ENCODE measurements around the gene PRDM7.

Gene PRDM7

GRCh38 chr16:90048347-90048722, 28.8 kb downstream of the PRDM7 start:
- no peak for DNase-seq (ENCODE audit: extremely low read depth, insufficient read length)
- H3K27me3 ChIP-seq (replicated peaks; ENCODE audit: control insufficient read depth, insufficient read depth, low read length) = no peaks in the 10 kb centered on the region
- H3K36me3 ChIP-seq (ENCODE audit: control insufficient read depth, insufficient read depth, low read length) = no peaks in the 10 kb centered on the region
- TF ChIP-seq, protein P1, sequence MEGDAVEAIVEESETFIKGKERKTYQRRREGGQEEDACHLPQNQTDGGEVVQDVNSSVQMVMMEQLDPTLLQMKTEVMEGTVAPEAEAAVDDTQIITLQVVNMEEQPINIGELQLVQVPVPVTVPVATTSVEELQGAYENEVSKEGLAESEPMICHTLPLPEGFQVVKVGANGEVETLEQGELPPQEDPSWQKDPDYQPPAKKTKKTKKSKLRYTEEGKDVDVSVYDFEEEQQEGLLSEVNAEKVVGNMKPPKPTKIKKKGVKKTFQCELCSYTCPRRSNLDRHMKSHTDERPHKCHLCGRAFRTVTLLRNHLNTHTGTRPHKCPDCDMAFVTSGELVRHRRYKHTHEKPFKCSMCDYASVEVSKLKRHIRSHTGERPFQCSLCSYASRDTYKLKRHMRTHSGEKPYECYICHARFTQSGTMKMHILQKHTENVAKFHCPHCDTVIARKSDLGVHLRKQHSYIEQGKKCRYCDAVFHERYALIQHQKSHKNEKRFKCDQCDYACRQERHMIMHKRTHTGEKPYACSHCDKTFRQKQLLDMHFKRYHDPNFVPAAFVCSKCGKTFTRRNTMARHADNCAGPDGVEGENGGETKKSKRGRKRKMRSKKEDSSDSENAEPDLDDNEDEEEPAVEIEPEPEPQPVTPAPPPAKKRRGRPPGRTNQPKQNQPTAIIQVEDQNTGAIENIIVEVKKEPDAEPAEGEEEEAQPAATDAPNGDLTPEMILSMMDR (IDR thresholded peaks at IDR 0.05; ENCODE audit: insufficient read depth, low read length, poor library complexity, severe bottlenecking) = no peak
- no peak overlapping the region for H3K4me3 ChIP-seq (replicated peaks; ENCODE audit: low read depth, low read length)

DNA sequence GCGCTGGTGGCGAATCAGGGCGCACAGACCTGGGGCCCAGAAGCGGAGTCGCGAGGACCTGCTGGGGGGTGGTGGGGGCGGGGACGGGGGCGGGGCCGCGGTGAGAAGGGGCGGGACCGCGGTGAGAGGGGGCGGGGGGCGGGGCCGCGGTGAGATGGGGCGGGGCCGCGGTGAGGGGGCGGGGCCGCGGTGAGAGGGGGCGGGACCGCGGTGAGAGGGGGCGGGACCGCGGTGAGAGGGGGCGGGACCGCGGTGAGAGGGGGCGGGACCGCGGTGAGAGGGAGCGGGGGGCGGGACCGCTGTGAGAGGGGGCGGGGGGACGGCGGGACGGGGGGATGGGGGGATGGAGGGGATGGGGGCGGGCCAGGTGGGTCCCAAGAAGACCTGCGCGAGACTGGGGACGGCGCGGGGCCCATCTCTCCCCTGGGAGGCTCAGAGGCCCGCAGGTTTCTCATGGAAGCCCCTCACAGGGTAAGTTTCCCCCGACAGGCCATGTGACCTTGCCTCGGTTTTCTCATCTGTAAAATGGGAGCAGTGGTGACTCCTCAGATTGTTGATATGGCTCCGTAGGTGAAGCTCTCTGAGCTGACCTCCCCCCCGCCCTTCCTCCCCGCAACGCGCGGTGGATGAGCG, 29.3 kb downstream of the PRDM7 start:
- DNase-seq (ENCODE audit: extremely low read depth, insufficient read length) = no peak
- no peaks in the 10 kb centered on the region for H3K27me3 ChIP-seq (replicated peaks; ENCODE audit: control insufficient read depth, insufficient read depth, low read length)
- H3K36me3 ChIP-seq (ENCODE audit: control insufficient read depth, insufficient read depth, low read length) = no peaks in the 10 kb centered on the region
- TF ChIP-seq, protein P1 (IDR thresholded peaks at IDR 0.05; ENCODE audit: insufficient read depth, low read length, poor library complexity, severe bottlenecking) = no peak
- no peak overlapping the region for H3K4me3 ChIP-seq (replicated peaks; ENCODE audit: low read depth, low read length)

DNA sequence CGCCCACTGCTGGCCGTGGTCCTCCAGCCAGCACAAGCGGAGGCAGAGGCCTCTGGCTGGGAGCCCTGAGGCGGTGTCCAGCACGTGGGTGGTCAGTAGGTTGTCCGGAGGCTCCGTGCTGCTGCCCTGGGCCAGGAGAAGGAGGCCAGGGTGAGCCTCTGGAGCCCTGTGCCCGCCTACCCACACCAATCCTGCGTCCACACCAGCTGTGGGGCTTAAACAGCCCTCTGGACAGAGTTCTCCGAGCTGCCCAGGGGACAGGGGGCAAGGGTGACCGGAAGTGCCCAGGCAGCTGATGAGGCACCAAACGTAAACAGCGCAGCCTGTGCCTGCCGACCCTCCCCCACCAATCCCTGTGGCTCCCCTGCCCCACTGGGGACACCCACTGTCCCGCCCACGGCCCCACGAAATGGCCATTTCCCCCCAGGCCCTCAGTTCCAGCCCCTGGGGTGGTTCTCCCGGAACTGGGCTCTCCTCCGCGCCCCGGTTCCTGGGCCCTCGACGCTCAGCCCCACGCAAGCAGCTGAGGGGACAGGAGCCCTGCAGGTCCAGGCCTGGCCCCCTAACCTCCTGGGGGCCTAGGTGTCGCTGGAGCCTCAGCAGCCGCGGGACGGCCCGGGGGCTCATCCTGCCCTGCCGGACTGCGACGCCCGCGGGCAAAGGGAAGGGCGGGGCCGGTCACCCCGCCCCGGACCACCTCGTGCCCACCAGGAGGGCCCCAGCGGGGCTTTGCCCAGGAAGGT, 30.0 kb downstream of the PRDM7 start:
- Histone ChIP-seq H3K27me3 (replicated peaks; ENCODE audit: control insufficient read depth, insufficient read depth, low read length) (no peaks in the 10 kb centered on the region), H3K4me3 (replicated peaks; ENCODE audit: low read depth, low read length) (no peak overlapping the region), H3K36me3 (ENCODE audit: control insufficient read depth, insufficient read depth, low read length) (no peaks in the 10 kb centered on the region)
- TF ChIP-seq, protein P1 (IDR thresholded peaks at IDR 0.05; ENCODE audit: insufficient read depth, low read length, poor library complexity, severe bottlenecking) = no peak
- DNase-seq (ENCODE audit: extremely low read depth, insufficient read length) = no peak

- TF ChIP-seq, protein P1 (IDR thresholded peaks at IDR 0.05; ENCODE audit: insufficient read depth, low read length, poor library complexity, severe bottlenecking) = no peak
- no peak overlapping the region for H3K4me3 ChIP-seq (replicated peaks; ENCODE audit: low read depth, low read length)
- DNase-seq (ENCODE audit: extremely low read depth, insufficient read length) = no peak
Measured at GRCh38 chr16:90046122-90046970, 30.8 kb downstream of the PRDM7 start.

DNA sequence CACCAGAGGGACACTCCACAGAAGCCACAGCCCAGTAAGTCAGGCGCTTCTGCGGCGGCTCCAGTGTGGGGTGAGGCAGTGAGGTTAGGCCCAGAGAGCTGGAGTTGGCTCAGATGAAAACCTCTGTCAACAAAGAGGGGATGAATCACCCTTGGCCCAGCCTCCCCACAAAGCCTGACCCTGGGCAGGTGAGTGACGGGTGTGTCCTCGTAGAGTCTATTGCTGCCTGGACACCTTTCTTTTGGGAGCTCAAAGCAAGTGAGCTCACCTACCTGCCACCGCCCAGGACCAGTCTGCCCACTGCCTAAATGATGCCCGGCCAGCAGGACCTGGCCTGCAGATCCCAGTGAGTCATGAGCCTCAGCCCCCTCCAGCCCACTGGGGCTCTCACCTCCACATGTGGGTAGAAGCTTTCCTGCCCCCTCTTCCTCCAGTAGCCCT, 33.0 kb downstream of the PRDM7 start:
- DNase-seq (ENCODE audit: extremely low read depth, insufficient read length) = no peak
- TF ChIP-seq, protein P1 (IDR thresholded peaks at IDR 0.05; ENCODE audit: insufficient read depth, low read length, poor library complexity, severe bottlenecking) = no peak
- Histone ChIP-seq H3K36me3 (ENCODE audit: control insufficient read depth, insufficient read depth, low read length) (no peaks in the 10 kb centered on the region), H3K4me3 (replicated peaks; ENCODE audit: low read depth, low read length) (no peak overlapping the region), H3K27me3 (replicated peaks; ENCODE audit: control insufficient read depth, insufficient read depth, low read length) (no peaks in the 10 kb centered on the region)

More at GRCh38 chr16:90046122-90046970, 30.8 kb downstream of the PRDM7 start:
- H3K36me3 ChIP-seq (ENCODE audit: control insufficient read depth, insufficient read depth, low read length) = no peaks in the 10 kb centered on the region
- H3K27me3 ChIP-seq (replicated peaks; ENCODE audit: control insufficient read depth, insufficient read depth, low read length) = no peaks in the 10 kb centered on the region

All from GM06990 (cell line).